NCI-H146 (cell line): Measurements from ENCODE around the gene DNAJC19.
"Not testable (repeated sequence)": the region's sequence is repeated elsewhere in the genome, so short reads cannot be mapped to it uniquely, and the experiment has no call there.

Source experiments
- DNase-seq: peaks from one replicate; lab custom pipeline; 2025; lab: John Stamatoyannopoulos, UW

Gene DNAJC19

DNA sequence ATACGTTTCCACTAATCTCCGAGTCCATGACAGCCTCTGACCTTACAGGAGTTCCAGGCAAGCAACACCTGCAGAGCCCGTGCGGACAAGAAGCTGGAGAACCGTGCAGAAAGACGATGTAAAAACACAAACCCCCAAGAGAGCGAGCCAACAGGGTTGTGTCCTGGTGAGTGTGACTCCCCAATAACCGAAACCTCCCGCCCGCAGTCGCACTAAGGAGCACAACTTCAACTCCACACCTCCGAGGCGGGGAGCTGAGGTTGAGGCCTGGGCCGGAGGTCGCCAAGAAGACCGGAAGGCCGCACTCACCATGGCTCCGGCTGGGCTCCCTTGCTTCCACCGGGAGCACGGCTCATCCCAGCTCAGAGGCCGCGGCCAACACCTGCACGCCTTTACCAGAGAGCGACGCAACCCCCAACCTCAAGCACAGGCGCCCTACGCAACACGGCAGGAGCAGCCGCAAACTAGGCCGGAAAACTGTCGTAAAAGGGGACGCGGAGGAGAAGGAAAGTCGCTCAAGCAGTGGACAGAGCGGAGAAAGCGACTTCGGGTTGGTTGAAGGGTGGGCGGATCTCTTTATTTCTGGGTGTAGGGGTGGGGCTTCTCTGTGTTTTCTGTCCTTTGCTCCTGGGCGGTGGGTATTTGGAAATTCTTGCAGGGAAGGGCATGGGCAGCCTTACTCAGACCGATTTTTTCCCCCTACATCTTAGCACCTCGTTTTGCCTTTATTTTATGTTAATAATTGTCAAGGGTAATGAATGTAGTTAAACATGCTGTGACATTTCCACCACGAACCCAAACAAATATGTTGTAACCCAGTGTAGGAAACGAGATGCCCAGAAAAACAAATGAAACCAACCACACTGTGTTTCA lies at the start of gene DNAJC19:
Gene DNAJC19, minus strand, starts transcription at position 446 of the 873 bp plus-strand sequence. Its CDS starts 134 bp downstream, at position 312.
- peak; percentile 100 for DNase-seq

- DNase-seq = no peak
These were observed 41.4 kb upstream of the DNAJC19 start for GRCh38 chr3:181030948-181031347.

GRCh38 chr3:181025204-181025603 lies 35.7 kb upstream of the DNAJC19 start:
- no peak for DNase-seq

GRCh38 chr3:181017690-181018089 lies 28.2 kb upstream of the DNAJC19 start:
- DNase-seq = no peak

- DNase-seq = no peak
These were observed 19.7 kb upstream of the DNAJC19 start for GRCh38 chr3:181009225-181009624.

GRCh38 chr3:181008796-181009195 lies 19.3 kb upstream of the DNAJC19 start:
- no peak for DNase-seq

DNA sequence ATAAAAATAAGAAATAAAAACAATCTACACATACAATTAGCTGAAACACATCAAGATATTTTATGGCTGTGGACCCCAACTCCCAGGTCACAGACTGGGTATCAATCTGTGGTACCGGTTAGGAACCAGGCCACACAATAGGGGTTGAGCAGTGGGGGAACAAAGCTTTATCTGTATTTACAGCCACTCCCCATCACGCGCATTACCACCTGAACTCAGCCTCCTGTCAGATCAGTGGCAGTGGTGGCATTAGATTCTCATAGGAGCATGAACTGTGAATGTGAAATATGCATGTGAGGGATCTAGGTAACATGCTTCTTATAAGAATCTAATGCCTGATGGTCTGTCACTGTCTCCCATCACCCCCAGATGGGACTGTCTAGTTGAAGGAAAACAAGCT lies 17.7 kb upstream of the DNAJC19 start:
- no peak for DNase-seq

DNA sequence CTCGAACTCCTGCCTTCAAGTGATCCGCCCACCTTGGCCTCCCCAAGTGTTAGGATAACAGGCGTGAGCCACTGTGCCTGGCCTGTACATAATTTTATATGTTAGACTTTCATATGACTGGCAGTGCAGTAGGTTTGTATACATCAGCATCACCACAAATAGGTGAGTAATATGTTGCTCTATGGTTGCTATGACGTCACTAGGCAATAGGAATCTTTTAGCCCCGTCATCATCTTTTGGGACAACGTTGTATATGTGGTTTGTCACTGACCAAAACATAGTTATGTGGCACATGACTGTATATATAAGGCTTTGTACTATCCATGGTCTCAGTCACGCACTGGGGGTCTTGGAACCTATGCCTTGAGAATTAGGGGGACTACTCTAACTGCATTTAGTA lies 17.0 kb upstream of the DNAJC19 start:
- no peak for DNase-seq

DNA sequence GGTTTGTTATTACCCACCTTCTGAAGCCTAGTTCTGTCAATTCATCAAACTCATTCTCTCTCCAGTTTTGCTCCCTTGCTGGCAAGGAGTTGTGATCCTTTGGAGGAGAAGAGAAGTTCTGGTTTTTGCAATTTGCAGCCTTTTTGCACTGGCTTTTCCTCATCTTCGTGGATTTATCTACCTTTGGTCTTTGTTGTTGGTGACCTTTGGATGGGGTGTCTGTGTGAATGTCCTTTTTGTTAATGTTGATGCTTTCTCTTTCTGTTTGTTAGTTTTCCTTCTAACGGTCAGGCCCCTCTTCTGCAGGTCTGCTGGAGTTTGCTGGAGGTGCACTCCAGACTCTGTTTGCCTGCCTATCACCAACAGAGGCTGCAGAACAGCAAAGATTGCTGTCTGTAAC lies 13.9 kb upstream of the DNAJC19 start:
- not testable (repeated sequence) for DNase-seq

- not testable (repeated sequence) for DNase-seq
These were observed 12.8 kb upstream of the DNAJC19 start for GRCh38 chr3:181002331-181002730.

- DNase-seq = no peak
These were observed 6.9 kb upstream of the DNAJC19 start for GRCh38 chr3:180996415-180996932.

- no peak for DNase-seq
These were observed 969 bp upstream of the DNAJC19 start for GRCh38 chr3:180990505-180990904.

- DNase-seq = no peak
These were observed 2.2 kb downstream of the DNAJC19 start for GRCh38 chr3:180987344-180987743.

DNA sequence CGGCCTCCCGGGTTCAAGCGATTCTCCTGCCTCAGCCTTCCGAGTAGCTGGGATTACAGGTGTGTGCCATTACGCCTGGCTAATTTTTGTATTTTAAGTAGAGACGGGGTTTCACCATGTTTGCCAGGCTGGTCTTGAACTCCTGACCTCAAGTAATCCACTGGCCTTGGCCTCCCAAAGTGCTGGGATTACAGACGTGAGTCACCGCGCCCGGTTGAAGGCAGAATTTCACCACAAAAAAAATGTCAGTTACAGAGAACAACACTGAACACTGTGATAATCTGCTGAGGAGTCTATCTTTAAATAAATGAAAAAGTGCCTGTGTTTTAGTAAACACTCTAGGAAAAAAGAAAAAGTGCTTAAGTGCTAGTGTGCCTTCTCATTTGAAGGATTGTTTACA lies 3.2 kb downstream of the DNAJC19 start:
- not testable (repeated sequence) for DNase-seq

GRCh38 chr3:180983136-180983535 lies 6.4 kb downstream of the DNAJC19 start:
- DNase-seq = no peak

- no peak for DNase-seq
These were observed 7.6 kb downstream of the DNAJC19 start for GRCh38 chr3:180981912-180982311.

DNA sequence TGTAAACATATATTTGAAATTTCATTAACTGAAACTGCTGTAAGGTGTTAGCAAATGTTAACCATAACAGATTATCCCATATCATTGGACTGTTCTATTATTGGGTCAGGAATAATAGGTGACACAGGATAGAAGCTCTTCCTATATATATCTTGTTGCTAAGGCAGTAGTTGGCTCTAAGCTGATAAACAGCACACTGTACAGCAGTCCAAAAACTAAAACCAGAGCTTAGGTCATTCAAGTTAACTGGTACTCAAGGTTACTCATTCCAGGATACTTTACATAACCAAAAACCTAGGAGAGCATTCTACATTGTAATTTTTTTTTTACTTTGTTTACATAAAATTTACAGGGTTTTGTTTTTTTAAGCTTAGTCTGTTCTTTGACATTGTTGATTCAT lies 8.9 kb downstream of the DNAJC19 start:
- DNase-seq = no peak

DNA sequence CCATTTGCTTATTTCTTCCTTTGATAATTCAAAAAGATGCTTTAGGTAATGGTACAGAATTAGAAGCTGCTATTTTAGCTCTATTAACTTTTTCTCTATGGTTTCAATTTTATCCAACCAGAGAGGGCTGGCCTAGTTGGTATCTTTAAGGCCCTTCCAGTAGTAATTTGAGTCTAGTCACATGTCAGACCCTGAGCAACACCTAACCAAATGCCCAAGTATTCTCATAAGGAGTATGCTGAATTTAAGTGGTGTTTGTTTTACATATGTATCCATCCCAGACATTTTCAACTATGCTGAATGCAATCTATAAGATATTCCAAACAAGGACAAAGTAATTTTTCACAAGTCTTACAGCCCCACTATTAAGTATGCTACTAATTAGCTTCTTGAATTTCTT lies 9.6 kb downstream of the DNAJC19 start:
- no peak for DNase-seq

DNA sequence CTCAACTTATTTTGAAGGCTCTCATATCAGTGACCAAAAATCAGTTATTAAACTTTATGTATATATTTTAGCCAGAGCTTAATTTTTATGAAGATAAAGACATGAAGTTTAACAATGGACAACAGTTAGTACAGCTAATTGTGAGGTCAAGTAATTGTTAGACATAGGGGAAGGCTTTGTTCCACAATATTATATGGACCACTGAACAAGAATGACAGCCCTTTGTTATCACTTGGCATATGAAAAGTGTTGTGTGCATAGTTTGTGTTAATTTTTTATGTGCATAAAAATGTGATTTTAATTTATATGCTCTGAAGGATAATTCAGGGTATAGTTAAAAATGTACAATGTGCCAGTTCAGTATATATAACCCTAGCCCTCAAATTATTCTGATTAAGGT lies 12.0 kb downstream of the DNAJC19 start:
- no peak for DNase-seq

DNA sequence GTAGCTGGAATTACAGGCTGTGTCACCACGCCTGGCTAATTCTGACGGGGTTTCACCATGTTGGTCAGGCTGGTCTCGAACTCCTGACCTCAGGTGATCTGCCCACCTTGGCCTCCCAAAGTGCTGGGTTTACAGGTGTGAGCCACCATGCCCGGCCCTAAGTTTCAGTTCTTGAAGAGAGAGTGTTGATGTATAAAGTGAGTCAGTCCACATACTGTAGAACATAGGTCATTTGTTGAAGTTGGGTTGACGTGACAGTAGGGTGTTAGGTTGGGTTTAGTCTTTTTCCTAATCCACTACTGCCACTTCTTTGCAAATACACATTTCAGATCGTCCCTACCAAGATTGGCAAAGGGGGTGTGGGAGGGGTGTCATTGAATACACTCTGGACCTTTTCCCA lies 15.2 kb downstream of the DNAJC19 start:
- no peak for DNase-seq

GRCh38 chr3:180973543-180973942 lies 16.0 kb downstream of the DNAJC19 start:
- DNase-seq = no peak

- DNase-seq = no peak
These were observed 18.6 kb downstream of the DNAJC19 start for GRCh38 chr3:180970931-180971330.

- no peak for DNase-seq
These were observed 27.0 kb downstream of the DNAJC19 start for GRCh38 chr3:180962530-180962929.

- no peak for DNase-seq
These were observed 28.0 kb downstream of the DNAJC19 start for GRCh38 chr3:180961552-180961951.
